ENCODE measurements around the gene SNTA1.
A peak's percentile ranks its signal among the peaks of the same experiment; 100 is the strongest.
"Not testable (repeated sequence)": the region's sequence is repeated elsewhere in the genome, so short reads cannot be mapped to it uniquely, and the experiment has no call there.

The SNTA1 gene

DNA sequence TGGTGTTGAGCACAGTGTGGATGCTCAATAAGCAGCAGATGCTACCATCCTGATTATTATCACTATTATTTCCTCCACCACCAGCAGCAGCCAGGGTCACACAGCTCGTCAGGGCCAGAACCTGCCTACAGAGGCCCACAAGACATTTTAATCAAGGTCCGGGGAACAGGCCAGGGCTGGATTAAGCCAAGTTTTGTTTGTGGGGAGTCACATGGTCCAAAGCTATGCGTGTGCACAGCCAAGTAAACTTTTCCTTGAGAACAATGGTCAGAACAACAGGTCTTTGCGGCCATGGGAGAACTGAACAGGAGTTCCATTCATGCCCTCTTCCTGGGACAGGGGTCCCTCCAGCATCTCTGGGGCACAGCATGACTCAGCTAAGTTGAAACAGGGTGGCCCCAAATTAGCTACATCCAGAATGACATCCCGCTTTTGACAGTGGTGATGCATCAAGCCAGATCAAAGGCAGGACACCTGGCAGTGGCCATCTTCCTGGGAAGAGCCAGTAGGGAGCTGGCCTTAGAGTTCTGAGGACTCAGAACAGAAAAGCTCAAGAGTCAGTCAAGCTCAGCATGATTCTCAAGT, 11.7 kb downstream of the SNTA1 start:
- no peak for DNase-seq (ENCODE audit: low spot score)

- not testable (repeated sequence) for DNase-seq (ENCODE audit: low spot score)
These were observed 19.7 kb downstream of the SNTA1 start for GRCh38 chr20:33423875-33424274.

DNA sequence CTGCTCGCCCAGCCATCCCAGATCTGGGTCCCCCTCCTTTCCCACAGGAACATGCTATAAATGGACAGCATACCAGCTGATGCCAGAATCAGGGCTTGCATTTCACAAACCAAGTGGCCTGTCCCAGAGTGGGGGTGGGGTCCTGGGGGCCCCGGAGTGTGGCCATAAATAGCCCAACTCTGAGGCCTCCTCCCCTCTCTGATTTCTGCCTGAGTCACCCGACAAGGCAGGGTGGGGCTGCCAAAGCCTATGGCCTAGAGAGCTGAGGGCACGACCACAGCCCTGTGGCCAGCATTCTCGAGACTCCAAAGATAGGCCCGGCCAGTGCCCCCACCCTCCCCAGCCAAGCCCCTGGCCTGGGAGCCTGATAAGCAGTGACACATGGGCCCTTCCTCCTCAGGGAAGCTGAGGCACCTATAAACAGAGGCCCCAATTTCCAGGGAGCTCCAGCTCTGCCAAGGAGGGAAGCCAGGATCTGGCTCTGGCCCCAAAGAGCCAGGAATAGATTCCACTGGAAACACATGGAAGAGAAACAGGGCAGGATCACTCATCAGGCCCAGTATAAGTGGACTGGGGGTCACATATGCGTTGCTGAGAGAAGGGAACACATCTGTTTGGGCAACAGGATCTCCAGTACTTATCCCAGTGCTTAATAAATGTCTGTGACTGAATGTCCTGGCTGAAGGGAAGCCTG, 20.3 kb downstream of the SNTA1 start:
- no peak for DNase-seq (ENCODE audit: low spot score)

DNA sequence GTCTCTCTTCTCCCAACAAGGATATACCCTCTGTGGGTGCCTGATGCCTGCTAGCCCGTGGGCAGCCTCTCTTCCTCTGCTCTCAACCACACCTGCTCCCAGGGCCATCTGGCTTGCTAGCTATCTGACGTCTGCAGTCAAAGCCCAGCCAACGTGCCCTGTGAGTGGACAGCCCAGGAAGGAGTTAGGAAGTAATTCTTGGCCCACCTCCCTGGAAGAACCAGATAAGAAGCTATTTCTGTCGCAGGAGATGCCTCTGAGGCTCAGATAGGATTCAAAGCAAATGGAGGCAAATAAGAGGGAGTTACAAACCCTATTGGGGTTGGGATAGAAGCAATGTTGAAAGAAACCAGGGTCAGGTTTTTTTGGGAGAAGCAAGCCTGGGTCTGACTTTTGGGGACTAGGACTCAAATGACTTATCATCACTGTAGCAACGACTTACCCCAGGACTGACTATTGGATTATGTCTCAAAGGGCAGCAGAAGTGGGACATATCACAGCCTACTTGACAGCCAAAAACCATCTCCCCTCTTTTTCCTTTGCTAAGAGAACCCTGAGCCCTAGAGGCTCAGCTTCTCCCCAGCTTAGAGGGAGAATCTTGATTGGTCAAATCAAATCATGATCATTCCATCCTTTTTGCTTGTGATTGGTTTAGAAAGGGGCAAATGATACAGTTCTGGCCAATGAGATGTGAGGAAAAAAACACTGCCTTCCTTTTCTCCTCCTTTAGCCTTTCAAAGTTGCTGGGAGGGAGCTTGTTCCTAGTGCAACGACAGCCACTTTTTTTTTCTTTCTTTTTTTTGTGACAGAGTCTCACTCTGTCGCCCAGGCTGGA, 24.2 kb downstream of the SNTA1 start:
- DNase-seq (ENCODE audit: low spot score): no peak

DNA sequence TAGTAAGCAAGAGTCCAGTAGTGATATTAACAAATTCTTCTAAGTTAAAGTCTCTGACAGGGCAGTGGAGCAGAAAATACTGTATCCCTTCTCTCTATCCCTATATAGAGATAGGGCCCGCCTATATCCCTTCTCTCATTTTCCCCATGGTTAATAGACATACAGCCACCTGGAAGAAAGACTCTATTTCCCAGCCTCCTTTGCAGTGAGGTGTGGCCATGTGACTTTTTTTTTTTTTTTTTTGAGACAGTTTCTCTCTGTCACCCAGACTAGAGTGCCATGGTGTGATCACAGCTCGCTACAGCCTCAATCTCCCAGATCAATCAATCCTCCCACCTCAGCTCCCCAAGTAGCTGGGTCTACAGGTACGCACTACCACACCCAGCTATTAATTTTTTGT, 25.5 kb downstream of the SNTA1 start:
- no peak for DNase-seq (ENCODE audit: low spot score)

- DNase-seq (ENCODE audit: low spot score): peak; percentile 83
These were observed 27.6 kb downstream of the SNTA1 start for GRCh38 chr20:33415948-33416347.

GRCh38 chr20:33412484-33412838, 31.1 kb downstream of the SNTA1 start:
- no peak for DNase-seq (ENCODE audit: low spot score)

- no peak for DNase-seq (ENCODE audit: low spot score)
These were observed 31.7 kb downstream of the SNTA1 start for GRCh38 chr20:33411711-33412483.

- no peak for DNase-seq (ENCODE audit: low spot score)
These were observed 32.3 kb downstream of the SNTA1 start for GRCh38 chr20:33411242-33411641.

DNA sequence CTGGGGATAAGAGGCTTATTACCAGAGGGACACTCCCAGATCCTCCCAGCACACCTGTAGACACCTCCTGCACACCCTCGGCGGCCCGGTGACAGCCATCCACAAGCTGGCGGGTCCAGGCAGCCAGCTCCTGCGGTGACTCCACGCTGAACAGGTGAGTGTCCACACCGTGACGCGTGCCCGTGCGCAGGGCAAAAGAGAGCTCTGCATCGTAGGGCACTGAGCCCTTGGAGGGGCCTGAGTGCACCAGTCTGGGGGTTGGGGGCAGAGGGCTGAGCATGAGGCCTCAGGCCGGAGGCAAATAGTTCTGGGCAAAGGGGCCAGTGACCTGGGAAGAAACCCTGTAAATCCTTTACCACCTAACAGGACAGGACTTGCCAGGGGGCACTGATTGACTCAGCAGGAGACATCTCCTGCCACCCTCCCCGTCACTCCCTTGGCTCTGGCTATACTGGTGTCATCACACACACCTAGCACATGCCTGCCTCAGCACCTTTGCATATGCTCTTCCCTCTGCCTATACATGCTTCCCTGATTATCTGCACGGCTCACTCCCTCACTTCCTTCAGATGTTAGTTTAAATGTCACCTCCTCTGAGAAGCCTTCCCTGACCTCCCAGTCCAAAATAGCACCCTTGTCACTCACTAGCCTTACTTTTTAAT, 33.4 kb downstream of the SNTA1 start:
- DNase-seq (ENCODE audit: low spot score): no peak

- DNase-seq (ENCODE audit: low spot score): no peak
These were observed 34.6 kb downstream of the SNTA1 start for GRCh38 chr20:33408716-33409654.

- no peak for DNase-seq (ENCODE audit: low spot score)
These were observed 35.2 kb downstream of the SNTA1 start for GRCh38 chr20:33408313-33408712.

- DNase-seq (ENCODE audit: low spot score): no peak
These were observed 35.8 kb downstream of the SNTA1 start for GRCh38 chr20:33407796-33408195.

- peak; percentile 41 for DNase-seq (ENCODE audit: low spot score)
These were observed 36.3 kb downstream of the SNTA1 start for GRCh38 chr20:33407251-33407650.

DNA sequence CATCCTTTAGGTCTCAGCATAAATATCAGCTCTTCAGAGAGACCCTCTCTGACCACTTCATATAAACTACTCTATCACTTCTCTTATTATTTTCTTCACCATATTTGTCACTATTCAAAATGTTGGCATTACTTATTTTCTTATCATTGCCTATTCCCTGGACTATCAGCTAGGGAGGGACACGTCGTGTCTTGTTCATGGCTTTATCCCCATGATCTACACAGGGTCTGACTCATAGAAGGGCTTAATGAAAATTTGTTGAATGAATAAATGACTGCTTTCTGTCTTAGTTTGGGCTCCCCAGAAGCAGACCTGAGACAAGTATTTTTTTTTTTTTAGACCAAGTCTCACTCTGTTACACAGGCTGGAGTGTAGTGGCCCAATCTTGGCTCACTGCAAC, 39.3 kb downstream of the SNTA1 start:
- DNase-seq (ENCODE audit: low spot score): no peak

DNA sequence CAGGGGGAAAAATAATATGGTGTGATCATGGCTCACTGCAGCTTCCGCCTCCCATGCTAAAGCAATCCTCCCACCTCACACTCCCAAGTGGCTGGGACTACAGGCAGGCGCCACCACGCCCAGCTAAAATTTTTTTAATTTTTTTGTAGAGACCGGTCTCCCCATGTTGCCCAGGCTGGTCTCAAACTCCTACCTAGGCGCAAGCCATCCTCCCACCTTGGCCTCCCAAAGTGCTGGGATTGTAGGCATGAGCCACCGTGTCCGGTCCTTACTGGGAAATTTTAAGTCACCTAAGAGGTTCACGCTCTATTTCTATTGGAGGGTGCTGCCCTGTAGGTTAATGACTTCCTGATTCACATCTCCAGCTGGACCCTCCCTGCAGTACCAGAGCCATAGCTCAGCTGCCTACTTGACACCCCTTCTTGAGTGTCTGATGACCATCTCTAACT, 41.6 kb downstream of the SNTA1 start:
- no peak for DNase-seq (ENCODE audit: low spot score)

- peak; percentile 84 for DNase-seq (ENCODE audit: low spot score)
These were observed 42.2 kb downstream of the SNTA1 start, which contains the start of gene CDK5RAP1 for GRCh38 chr20:33401184-33401920. Gene CDK5RAP1, minus strand, starts transcription at chr20:33401519. Its CDS starts 4,455 bp downstream, at chr20:33397064.

GRCh38 chr20:33400812-33401183, 42.8 kb downstream of the SNTA1 start:
- DNase-seq (ENCODE audit: low spot score): no peak

GRCh38 chr20:33399924-33400323, 43.6 kb downstream of the SNTA1 start:
- DNase-seq (ENCODE audit: low spot score): no peak

GRCh38 chr20:33394718-33395117, 48.8 kb downstream of the SNTA1 start:
- no peak for DNase-seq (ENCODE audit: low spot score)

Data from COLO829 (cell line).